A549 (cell line): ENCODE measurements around the gene IP6K1. TPM values are rescaled to one million over a fixed set of nuclear protein-coding genes. Genes with fewer than 3 reads are reported as not detected.

ENCODE experiments used
- ATAC-seq, 2 experiments: fragments of 200-7000 bp in 1 of 2; fragments of >200 bp in 1 of 2; cut with Nextera tagmentation in 1 of 2; cut with Tn5 transposase in 1 of 2; 3 replicates each; pipeline versions ENCODE4 v1.8.0 to v1.9.1; 2018 to 2020; ENCODE audit warnings: mild to moderate bottlenecking in 1 of 2, moderate library complexity in 1 of 2
- CTCF ChIA-PET: fragments of 300-600 bp; sonication (Branson Sonifier 250); formaldehyde crosslinking; extraction: SDS; loops from one replicate; lab custom pipeline; 2021; ENCODE audit warnings: antibody characterized with exemption, inconsistent platforms; lab: Yijun Ruan, JAX
- POLR2A ChIA-PET: fragments of 350-600 bp; formaldehyde crosslinking; extraction: SDS; loops from one replicate; lab custom pipeline; 2021; ENCODE audit warnings: antibody characterized with exemption, inconsistent platforms; lab: Yijun Ruan, JAX
- DNase-seq, 2 experiments: peaks; one replicate each; pipeline versions ENCODE4 v3.0.0 to v3.0.0-alpha.2; 2011 to 2016; ENCODE audit warnings: low read depth in 1 of 2, low spot score in 1 of 2
- FAIRE-seq: peaks from 2 replicates; lab custom pipeline; 2011; peaks lifted over from hg19 to GRCh38; lab: Jason Lieb, UNC
- H3K27ac ChIP-seq, 2 experiments: fragments of >200 bp; sonication (Bioruptor Twin); formaldehyde crosslinking; 3 replicates each; pipeline ENCODE4 v1.5.1; 2016 to 2017
- H3K4me1 ChIP-seq: fragments of >200 bp; sonication (Bioruptor Twin); formaldehyde crosslinking; 3 replicates; pipeline ENCODE4 v1.6.1; 2016
- H3K4me2 ChIP-seq: fragments of >200 bp; sonication (Bioruptor Twin); formaldehyde crosslinking; 3 replicates; pipeline ENCODE4 v1.6.1; 2016
- H3K4me3 ChIP-seq: fragments of >200 bp; sonication (Bioruptor Twin); formaldehyde crosslinking; 3 replicates; pipeline ENCODE4 v1.5.1; 2016
- H3K9me3 ChIP-seq: fragments of >200 bp; sonication (Bioruptor Twin); formaldehyde crosslinking; 3 replicates; pipeline ENCODE4 v1.6.1; 2016
- BHLHE40 ChIP-seq: IDR thresholded peaks from 2 replicates; pipeline ENCODE4 v1.6.1; 2012; ENCODE audit warnings: low read depth, low read length, inconsistent platforms
- CBX2 ChIP-seq: fragments of 200-600 bp; sonication (generic); IDR thresholded peaks from 2 replicates; pipeline ENCODE4 v1.6.1; 2016; ENCODE audit warnings: low read depth, mild to moderate bottlenecking, borderline replicate concordance
- CBX8 ChIP-seq: fragments of 200-600 bp; sonication (generic); IDR thresholded peaks from 2 replicates; pipeline ENCODE4 v1.6.1; 2016
- EHF ChIP-seq: fragments of 250-450 bp; sonication (Bioruptor Pico); IDR thresholded peaks from 2 replicates; pipeline ENCODE4 v1.5.0; 2020; ENCODE audit warnings: mild to moderate bottlenecking
- EHMT2 ChIP-seq: fragments of 200-600 bp; sonication (generic); IDR thresholded peaks from 2 replicates; pipeline ENCODE4 v1.6.1; 2016; ENCODE audit warnings: antibody characterized with exemption, low read depth, mild to moderate bottlenecking, moderate library complexity
- GATA3 ChIP-seq: IDR thresholded peaks from 2 replicates; pipeline ENCODE4 v1.6.1; 2012; ENCODE audit warnings: borderline replicate concordance
- HDAC2 ChIP-seq: fragments of 200-600 bp; sonication (generic); IDR thresholded peaks from 2 replicates; pipeline ENCODE4 v1.6.1; 2016
- KDM1A ChIP-seq: fragments of 200-600 bp; sonication (generic); IDR thresholded peaks from 2 replicates; pipeline ENCODE4 v1.6.1; 2016; ENCODE audit warnings: low read depth, mild to moderate bottlenecking
- KDM5A ChIP-seq: fragments of 200-600 bp; sonication (generic); IDR thresholded peaks from 2 replicates; pipeline ENCODE4 v1.6.1; 2016; ENCODE audit warnings: antibody characterized with exemption, mild to moderate bottlenecking
- MAFK ChIP-seq: fragments of 450-650 bp; IDR thresholded peaks from 2 replicates; pipeline ENCODE4 v1.6.1; 2014; ENCODE audit not compliant: partially characterized antibody
- MYC ChIP-seq: IDR thresholded peaks from 2 replicates; pipeline ENCODE4 v1.6.1; 2012; ENCODE audit warnings: mild to moderate bottlenecking, inconsistent platforms, low read length, improper control_type of control experiment, borderline replicate concordance
- POLR2A ChIP-seq: IDR thresholded peaks from 2 replicates; pipeline ENCODE4 v1.6.1; 2012; ENCODE audit warnings: mild to moderate bottlenecking, low read length
- POLR2AphosphoS2 ChIP-seq: conservative IDR thresholded peaks from 2 replicates; pipeline ENCODE4 v1.6.1; 2012; ENCODE audit warnings: low read length, improper control_type of control experiment, inconsistent platforms
- RARB ChIP-seq: fragments of 250-450 bp; sonication (Bioruptor Pico); IDR thresholded peaks from 2 replicates; pipeline ENCODE4 v1.8.0; 2021; ENCODE audit warnings: mild to moderate bottlenecking, moderate library complexity
- RFX5 ChIP-seq: fragments of 450-650 bp; IDR thresholded peaks from 2 replicates; pipeline ENCODE4 v1.7.1; 2014; ENCODE audit warnings: antibody characterized with exemption, mild to moderate bottlenecking, moderate library complexity
- SREBF2 ChIP-seq: fragments of 450-650 bp; IDR thresholded peaks from 2 replicates; pipeline ENCODE4 v1.6.1; 2014; ENCODE audit warnings: mild to moderate bottlenecking, moderate library complexity
- ZNF302 ChIP-seq: fragments of 250-450 bp; sonication (Bioruptor Pico); IDR thresholded peaks from 2 replicates; pipeline ENCODE4 v1.9.0; 2021; ENCODE audit warnings: inconsistent platforms, mild to moderate bottlenecking, moderate library complexity
- ZSCAN20 ChIP-seq: fragments of 250-450 bp; sonication (Bioruptor Pico); IDR thresholded peaks from 2 replicates; pipeline ENCODE4 v1.8.0; 2022; ENCODE audit warnings: mild to moderate bottlenecking, moderate library complexity
- WGBS: methylation state at CpG from one replicate; pipeline ENCODE4 v1.1.6; 2017; ENCODE audit errors: missing lambda C conversion rate; 5-methylcytosine and 5-hydroxymethylcytosine counted together
- polyA plus RNA-seq, 4 experiments: library from polyadenylated mRNA; depleted of rRNA in 3 of 4; stranded (reverse); fragments of >200 nt; fragmentation: RNase III in 1 of 4; extraction: RNeasy Plus Mini Kit Qiagen cat#74134 plus additional on column Dnase treatment in 1 of 4; gene quantifications; 2 replicates in 3 of 4; 3 replicates in 1 of 4; pipeline ENCODE4 v1.2.3, GENCODE V29; 2011 to 2017
- TF ChIP-seq, protein P1 (sequence below): fragments of 250-450 bp; sonication (Bioruptor Pico); IDR thresholded peaks from 2 replicates; pipeline ENCODE4 v1.5.0; 2020; ENCODE audit warnings: low read depth, mild to moderate bottlenecking, moderate library complexity
- TF ChIP-seq, protein P2 (sequence below): fragments of >200 bp; sonication (Bioruptor Twin); formaldehyde crosslinking; IDR thresholded peaks from 3 replicates; pipeline ENCODE4 v1.6.1; 2016
- TF ChIP-seq, protein P3 (sequence below): fragments of 450-650 bp; IDR thresholded peaks from 2 replicates; pipeline ENCODE4 v1.6.1; 2014; ENCODE audit warnings: antibody characterized with exemption

IP6K1 gene
- polyA plus RNA-seq, 2 of the 4 experiments (the other 2 are of a cell fraction): 16.2 to 22.2 TPM

GRCh38 chr3:49732597-49732996, 53.7 kb downstream of the IP6K1 start (continued):
- TF ChIP-seq SREBF2 (no peak), CBX2 (no peak), RFX5 (no peak), MAFK (no peak), EHMT2 (no peak), POLR2AphosphoS2 (no peak)
- TF ChIP-seq, protein P1, sequence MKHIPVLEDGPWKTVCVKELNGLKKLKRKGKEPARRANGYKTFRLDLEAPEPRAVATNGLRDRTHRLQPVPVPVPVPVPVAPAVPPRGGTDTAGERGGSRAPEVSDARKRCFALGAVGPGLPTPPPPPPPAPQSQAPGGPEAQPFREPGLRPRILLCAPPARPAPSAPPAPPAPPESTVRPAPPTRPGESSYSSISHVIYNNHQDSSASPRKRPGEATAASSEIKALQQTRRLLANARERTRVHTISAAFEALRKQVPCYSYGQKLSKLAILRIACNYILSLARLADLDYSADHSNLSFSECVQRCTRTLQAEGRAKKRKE (CRISPR knock-in tag): no peak
- TF ChIP-seq, all 56 proteins: peak for 0

- ATAC-seq: no peak
- WGBS: 98% methylated on average over 4 of the region's 4 CpGs
- CTCF ChIA-PET: interaction anchor here (0.6 to 0.7 kb wide), 2 partner anchors 14 to 144 kb away, joined by 3 to 4 read pairs; no protein-coding TSS in a partner anchor
- Histone ChIP-seq H3K9me3 (no peaks in the 10 kb centered on the region), H3K4me2 (no peak overlapping the region), H3K27ac (no peak overlapping the region), H3K4me1 (no peaks in the 10 kb centered on the region), H3K4me3 (no peak overlapping the region)
- no peak for FAIRE-seq
- POLR2A ChIA-PET: interaction anchor here (0.6 kb wide), 1 partner anchor 226 kb away, joined by 4 read pairs; no protein-coding TSS in a partner anchor
- DNase-seq: no peak
- TF ChIP-seq MYC (no peak), CBX8 (no peak), ZSCAN20 (CRISPR knock-in tag) (no peak), EHF (CRISPR knock-in tag) (no peak), RFX5 (no peak), GATA3 (no peak), EHMT2 (no peak), HDAC2 (no peak), MAFK (no peak), KDM1A (no peak), ZNF302 (CRISPR knock-in tag) (no peak), POLR2A (no peak)
- TF ChIP-seq, protein P2, sequence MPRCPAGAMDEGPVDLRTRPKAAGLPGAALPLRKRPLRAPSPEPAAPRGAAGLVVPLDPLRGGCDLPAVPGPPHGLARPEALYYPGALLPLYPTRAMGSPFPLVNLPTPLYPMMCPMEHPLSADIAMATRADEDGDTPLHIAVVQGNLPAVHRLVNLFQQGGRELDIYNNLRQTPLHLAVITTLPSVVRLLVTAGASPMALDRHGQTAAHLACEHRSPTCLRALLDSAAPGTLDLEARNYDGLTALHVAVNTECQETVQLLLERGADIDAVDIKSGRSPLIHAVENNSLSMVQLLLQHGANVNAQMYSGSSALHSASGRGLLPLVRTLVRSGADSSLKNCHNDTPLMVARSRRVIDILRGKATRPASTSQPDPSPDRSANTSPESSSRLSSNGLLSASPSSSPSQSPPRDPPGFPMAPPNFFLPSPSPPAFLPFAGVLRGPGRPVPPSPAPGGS: no peak
These were observed 56.3 kb downstream of the IP6K1 start for GRCh38 chr3:49729966-49730609.

GRCh38 chr3:49727924-49728361, 58.4 kb downstream of the IP6K1 start:
- no peak overlapping the region for H3K4me3 ChIP-seq
- DNase-seq: no peak
- POLR2A ChIA-PET: no interaction called here
- CTCF ChIA-PET: no interaction called here
- H3K27ac ChIP-seq: no peak overlapping the region
- no peak for FAIRE-seq
- TF ChIP-seq BHLHE40 (no peak), RARB (CRISPR knock-in tag) (no peak), HDAC2 (no peak), KDM5A (no peak)
- TF ChIP-seq, protein P3, sequence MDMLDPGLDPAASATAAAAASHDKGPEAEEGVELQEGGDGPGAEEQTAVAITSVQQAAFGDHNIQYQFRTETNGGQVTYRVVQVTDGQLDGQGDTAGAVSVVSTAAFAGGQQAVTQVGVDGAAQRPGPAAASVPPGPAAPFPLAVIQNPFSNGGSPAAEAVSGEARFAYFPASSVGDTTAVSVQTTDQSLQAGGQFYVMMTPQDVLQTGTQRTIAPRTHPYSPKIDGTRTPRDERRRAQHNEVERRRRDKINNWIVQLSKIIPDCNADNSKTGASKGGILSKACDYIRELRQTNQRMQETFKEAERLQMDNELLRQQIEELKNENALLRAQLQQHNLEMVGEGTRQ: no peak
- WGBS: 97% methylated on average over 15 of the region's 15 CpGs
- no peaks in the 10 kb centered on the region for H3K9me3 ChIP-seq
- peaks cover 7% of the 10 kb centered on the region for H3K4me1 ChIP-seq
- H3K4me2 ChIP-seq: no peak overlapping the region
- no peak for ATAC-seq
